GM21390 (cell line): Measurements from ENCODE around the gene DUSP1.
"Not testable (repeated sequence)": the region's sequence is repeated elsewhere in the genome, so short reads cannot be mapped to it uniquely, and the experiment has no call there.

Experiments used
- ATAC-seq: cut with Tn5 transposase; IDR thresholded peaks from one replicate; pipeline ENCODE4 v1.9.1; 2021; ENCODE audit not compliant: unreplicated experiment

The DUSP1 gene

GRCh38 chr5:172797771-172798191, 26.8 kb upstream of the DUSP1 start:
- no peak for ATAC-seq

- ATAC-seq: no peak
These were observed 25.3 kb upstream of the DUSP1 start for GRCh38 chr5:172796306-172796705.

- ATAC-seq: no peak
These were observed 24.5 kb upstream of the DUSP1 start for GRCh38 chr5:172795318-172795977.

GRCh38 chr5:172793577-172794488, 22.8 kb upstream of the DUSP1 start:
- no peak for ATAC-seq

- ATAC-seq: no peak
These were observed 21.9 kb upstream of the DUSP1 start for GRCh38 chr5:172792701-172793570.

- ATAC-seq: no peak
These were observed 20.9 kb upstream of the DUSP1 start for GRCh38 chr5:172791726-172792445.

- no peak for ATAC-seq
These were observed 20.3 kb upstream of the DUSP1 start for GRCh38 chr5:172791286-172791685.

GRCh38 chr5:172790496-172790889, 19.5 kb upstream of the DUSP1 start:
- no peak for ATAC-seq

GRCh38 chr5:172789687-172790495, 18.9 kb upstream of the DUSP1 start:
- no peak for ATAC-seq

- ATAC-seq: no peak
These were observed 18.0 kb upstream of the DUSP1 start for GRCh38 chr5:172788771-172789686.

- not testable (repeated sequence) for ATAC-seq
These were observed 16.5 kb upstream of the DUSP1 start for GRCh38 chr5:172787538-172787937.

- no peak for ATAC-seq
These were observed 15.9 kb upstream of the DUSP1 start for GRCh38 chr5:172786736-172787462.

GRCh38 chr5:172785429-172786088, 14.6 kb upstream of the DUSP1 start:
- ATAC-seq: no peak

- ATAC-seq: not testable (repeated sequence)
These were observed 13.2 kb upstream of the DUSP1 start for GRCh38 chr5:172784162-172784561.

GRCh38 chr5:172783319-172783718, 12.3 kb upstream of the DUSP1 start:
- not testable (repeated sequence) for ATAC-seq

- ATAC-seq: no peak
These were observed 11.4 kb upstream of the DUSP1 start for GRCh38 chr5:172782169-172783039.
